GM12892 (cell line): ENCODE data around the gene SEMA3A.

Source experiments
- POLR2A ChIP-seq: IDR thresholded peaks from 2 replicates; pipeline ENCODE4 v1.6.1; 2011; ENCODE audit warnings: low read depth, low read length, control low read depth
- POLR2AphosphoS5 ChIP-seq: IDR thresholded peaks from 2 replicates; pipeline ENCODE4 v1.6.1; 2011; ENCODE audit warnings: low read depth, low read length, control low read depth
- TAF1 ChIP-seq: IDR thresholded peaks from 2 replicates; pipeline ENCODE4 v1.6.1; 2011; ENCODE audit warnings: low read depth, mild to moderate bottlenecking, control low read depth, low read length, borderline replicate concordance

- no peak for TF ChIP-seq POLR2AphosphoS5
- TF ChIP-seq POLR2A: no peak
- no peak for TF ChIP-seq TAF1
Measured at GRCh38 chr7:84162125-84162524, 32.5 kb downstream of the SEMA3A start.
